Liver (tissue), 9 donors: Measurements from ENCODE around the gene SUPT6H. TPM values are rescaled to one million over a fixed set of nuclear protein-coding genes. Genes with fewer than 3 reads are reported as not detected.

ENCODE experiments used
- DNase-seq: peaks from one replicate; pipeline ENCODE4 v3.0.0-alpha.2; 2017; ENCODE audit warnings: low spot score
- H3K27ac ChIP-seq, 2 donors: one replicate each; pipeline ENCODE4 v1.7.0; 2013; ENCODE audit warnings: inconsistent platforms in 2 of 2, low read length in 2 of 2, control low read depth in 1 of 2, low read depth in 1 of 2, mild to moderate bottlenecking in 1 of 2
- H3K27me3 ChIP-seq, 4 donors: one replicate each; pipeline versions ENCODE4 v1.6.1 to v1.7.0; 2013; ENCODE audit warnings: low read length in 3 of 4, inconsistent platforms in 1 of 4, mild to moderate bottlenecking in 1 of 4, moderate library complexity in 1 of 4; ENCODE audit not compliant: control insufficient read depth in 4 of 4, insufficient read depth in 4 of 4
- H3K36me3 ChIP-seq, 4 donors: one replicate each; pipeline versions ENCODE4 v1.6.1 to v1.7.0; 2013; ENCODE audit warnings: low read length in 3 of 4, mild to moderate bottlenecking in 3 of 4, low read depth in 1 of 4, moderate library complexity in 1 of 4; ENCODE audit not compliant: control insufficient read depth in 4 of 4, insufficient read depth in 3 of 4
- H3K4me1 ChIP-seq, 4 donors: one replicate each; pipeline versions ENCODE4 v1.6.1 to v1.7.0; 2013; ENCODE audit warnings: low read length in 3 of 4, mild to moderate bottlenecking in 3 of 4, moderate library complexity in 1 of 4; ENCODE audit not compliant: control insufficient read depth in 4 of 4, insufficient read depth in 4 of 4
- H3K4me3 ChIP-seq, 3 donors: one replicate each; pipeline versions ENCODE4 v1.6.1 to v1.7.0; 2013; ENCODE audit warnings: low read length in 3 of 3, control low read depth in 1 of 3, low read depth in 1 of 3, mild to moderate bottlenecking in 1 of 3
- H3K9ac ChIP-seq, 2 donors: one replicate each; pipeline ENCODE4 v1.7.0; 2013; ENCODE audit warnings: low read length in 2 of 2, mild to moderate bottlenecking in 2 of 2, moderate library complexity in 2 of 2, control low read depth in 1 of 2, low read depth in 1 of 2
- H3K9me3 ChIP-seq, 4 donors: one replicate each; pipeline versions ENCODE4 v1.6.1 to v1.7.0; 2013; ENCODE audit warnings: low read length in 3 of 4; ENCODE audit not compliant: control insufficient read depth in 4 of 4
- CTCF ChIP-seq: fragments of 150-350 bp; IDR thresholded peaks from 2 replicates; pipeline ENCODE4 v1.5.1; 2017; ENCODE audit warnings: improper control_type of control experiment, low read depth, low read length; ENCODE audit not compliant: missing input control
- EGR1 ChIP-seq, 2 donors: IDR thresholded peaks; 2 replicates each; pipeline ENCODE4 v1.6.1; 2016 to 2018; ENCODE audit warnings: antibody characterized with exemption in 2 of 2, low read depth in 2 of 2
- FOXA2 ChIP-seq: IDR thresholded peaks from 2 replicates; pipeline ENCODE4 v1.6.1; 2016; ENCODE audit warnings: antibody characterized with exemption
- GABPA ChIP-seq, 2 donors: IDR thresholded peaks in 1 of 2; conservative IDR thresholded peaks in 1 of 2; 2 replicates each; pipeline ENCODE4 v1.6.1; 2016; ENCODE audit warnings: antibody characterized with exemption in 2 of 2, mild to moderate bottlenecking in 1 of 2, moderate library complexity in 1 of 2
- HNF4A ChIP-seq, 2 donors: conservative IDR thresholded peaks; 2 replicates each; pipeline ENCODE4 v1.6.1; 2016; ENCODE audit warnings: antibody characterized with exemption in 2 of 2, mild to moderate bottlenecking in 2 of 2
- HNF4G ChIP-seq: IDR thresholded peaks from 2 replicates; pipeline ENCODE4 v1.6.1; 2016; ENCODE audit warnings: antibody characterized with exemption
- JUND ChIP-seq, 2 donors: IDR thresholded peaks; 2 replicates each; pipeline ENCODE4 v1.6.1; 2016; ENCODE audit warnings: antibody characterized with exemption in 2 of 2
- MAX ChIP-seq: IDR thresholded peaks from 2 replicates; pipeline ENCODE4 v1.6.1; 2016; ENCODE audit warnings: antibody characterized with exemption
- NR2F2 ChIP-seq: IDR thresholded peaks from 2 replicates; pipeline ENCODE4 v1.6.1; 2016; ENCODE audit warnings: antibody characterized with exemption
- RAD21 ChIP-seq, 2 donors: IDR thresholded peaks; 2 replicates each; pipeline ENCODE4 v1.6.1; 2016; ENCODE audit warnings: antibody characterized with exemption in 2 of 2, mild to moderate bottlenecking in 2 of 2
- RXRA ChIP-seq, 2 donors: IDR thresholded peaks; 2 replicates each; pipeline ENCODE4 v1.6.1; 2017 to 2018; ENCODE audit warnings: antibody characterized with exemption in 2 of 2, mild to moderate bottlenecking in 1 of 2
- SP1 ChIP-seq: IDR thresholded peaks from 2 replicates; pipeline ENCODE4 v1.6.1; 2018; ENCODE audit warnings: antibody characterized with exemption, mild to moderate bottlenecking
- TAF1 ChIP-seq: conservative IDR thresholded peaks from 2 replicates; pipeline ENCODE4 v1.6.1; 2016; ENCODE audit warnings: antibody characterized with exemption, mild to moderate bottlenecking
- WGBS: extraction: QIAGEN DNeasy Blood & Tissue Kit; methylation state at CpG from one replicate; pipeline ENCODE4 v1.1.7; 2013; 5-methylcytosine and 5-hydroxymethylcytosine counted together
- polyA plus RNA-seq, 2 donors: library from polyadenylated mRNA; stranded (reverse) in 1 of 2; unstranded in 1 of 2; fragments of 200-250 nt in 1 of 2; fragments of >200 nt in 1 of 2; fragmentation: Nextera tagmentation in 1 of 2; extraction: Ambion mirVana in 1 of 2; gene quantifications; one replicate each; pipeline versions ENCODE4 v1.2.1 to v1.2.3, GENCODE V29; 2013 to 2015
- total RNA-seq, 2 donors: library from RNA; depleted of rRNA; stranded (reverse); fragments of >200 nt; gene quantifications; one replicate each; pipeline ENCODE4 v1.2.3, GENCODE V29; 2014
- TF ChIP-seq, protein P1 (sequence below): IDR thresholded peaks from 2 replicates; pipeline ENCODE4 v1.6.1; 2016; ENCODE audit warnings: antibody characterized with exemption
- TF ChIP-seq, protein P2 (sequence below): IDR thresholded peaks from 2 replicates; pipeline ENCODE4 v1.6.1; 2016; ENCODE audit warnings: antibody characterized with exemption
- donor health status: healthy.
- donor health status: healthy.
- donor health status: healthy.
- donor health status: healthy.
- donor health status: healthy.

SUPT6H gene
- total and polyA plus RNA-seq, 4 donors: 10.6 to 59.1 (median 30.3) TPM

DNA sequence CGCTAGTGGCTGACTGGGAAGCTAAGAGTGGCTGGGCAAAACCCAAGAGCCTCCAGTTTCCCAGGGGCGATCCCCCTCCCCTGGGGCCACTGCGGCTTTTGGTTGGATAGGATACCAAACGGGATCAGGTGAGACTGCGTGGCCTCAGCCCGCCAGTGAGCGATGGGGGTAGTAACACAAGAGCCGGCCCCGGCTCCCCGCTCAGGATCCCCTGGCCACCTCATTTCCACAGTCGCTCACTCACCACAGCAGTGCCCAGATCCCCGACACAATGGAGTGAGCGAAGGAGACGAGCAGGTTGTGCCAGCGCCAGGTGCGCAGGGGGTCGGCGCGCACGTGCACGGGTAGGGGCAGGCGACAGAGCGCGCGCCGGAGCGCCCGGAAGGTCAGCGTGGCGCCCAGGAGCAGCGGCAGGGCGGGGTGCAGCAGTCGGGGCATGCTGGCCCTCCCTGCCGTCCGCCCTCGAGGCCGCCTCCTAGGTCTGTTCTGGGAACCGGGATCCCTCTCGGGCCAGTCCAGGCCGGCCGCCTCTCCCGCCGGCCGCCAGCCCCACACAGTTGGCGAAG lies 63.7 kb downstream of the SUPT6H start (continued):
- TF ChIP-seq, protein P1, sequence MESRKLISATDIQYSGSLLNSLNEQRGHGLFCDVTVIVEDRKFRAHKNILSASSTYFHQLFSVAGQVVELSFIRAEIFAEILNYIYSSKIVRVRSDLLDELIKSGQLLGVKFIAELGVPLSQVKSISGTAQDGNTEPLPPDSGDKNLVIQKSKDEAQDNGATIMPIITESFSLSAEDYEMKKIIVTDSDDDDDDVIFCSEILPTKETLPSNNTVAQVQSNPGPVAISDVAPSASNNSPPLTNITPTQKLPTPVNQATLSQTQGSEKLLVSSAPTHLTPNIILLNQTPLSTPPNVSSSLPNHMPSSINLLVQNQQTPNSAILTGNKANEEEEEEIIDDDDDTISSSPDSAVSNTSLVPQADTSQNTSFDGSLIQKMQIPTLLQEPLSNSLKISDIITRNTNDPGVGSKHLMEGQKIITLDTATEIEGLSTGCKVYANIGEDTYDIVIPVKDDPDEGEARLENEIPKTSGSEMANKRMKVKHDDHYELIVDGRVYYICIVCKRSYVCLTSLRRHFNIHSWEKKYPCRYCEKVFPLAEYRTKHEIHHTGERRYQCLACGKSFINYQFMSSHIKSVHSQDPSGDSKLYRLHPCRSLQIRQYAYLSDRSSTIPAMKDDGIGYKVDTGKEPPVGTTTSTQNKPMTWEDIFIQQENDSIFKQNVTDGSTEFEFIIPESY: no peak
- TF ChIP-seq TAF1 (no peak), FOXA2 (no peak), NR2F2 (no peak), RXRA (IDR thresholded peaks at IDR 0.05) (no peak), RAD21 (IDR thresholded peaks at IDR 0.05) (no peak)

DNA sequence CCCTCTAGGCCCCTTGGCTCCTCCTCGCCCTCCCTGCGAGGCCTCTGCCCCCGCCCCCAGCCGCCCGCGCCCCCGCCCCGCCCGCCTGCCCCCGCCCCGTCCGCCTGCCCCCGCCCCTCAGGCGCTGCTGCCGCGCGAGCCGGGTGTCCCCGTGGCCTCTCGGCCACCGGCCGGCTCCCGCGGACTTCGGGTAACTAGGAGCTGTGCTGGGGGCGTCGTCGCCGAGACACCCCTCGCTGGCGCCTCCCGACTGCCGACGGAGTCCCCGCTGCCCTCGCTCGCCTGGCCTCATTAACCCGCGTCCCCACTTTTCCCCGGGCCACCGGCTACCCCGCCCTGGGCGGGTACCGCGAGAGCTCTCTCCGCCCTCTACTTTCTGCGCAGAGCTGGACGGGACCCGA lies 64.2 kb downstream of the SUPT6H start, which contains the start of gene TLCD1:
TSS of gene TLCD1 (minus strand) at position 8 of the 401 bp plus-strand sequence. CDS start 136 bp downstream, outside the sequence.
- Histone ChIP-seq H3K36me3 (peaks cover 10 to 28% (median 22%) of the 10 kb centered on the region in 4 donors), H3K9me3 (no peaks in the 10 kb centered on the region), H3K27ac (peak within 1 kb of the TSS; percentile 97 to 99), H3K4me1 (peaks cover 2 to 36% (median 24%) of the 10 kb centered on the region in 4 donors), H3K4me3 (peak within 1 kb of the TSS; percentile 56 to 66 (median 60)), H3K27me3 (no peaks in the 10 kb centered on the region), H3K9ac (peak within 1 kb of the TSS in 1 of 2 donors; percentile 51)
- peak; percentile 84 for DNase-seq
- under 1% methylated on average over 49 of the region's 49 CpGs for WGBS
- peak; percentile 6 for TF ChIP-seq NR2F2
- TF ChIP-seq, protein P2, sequence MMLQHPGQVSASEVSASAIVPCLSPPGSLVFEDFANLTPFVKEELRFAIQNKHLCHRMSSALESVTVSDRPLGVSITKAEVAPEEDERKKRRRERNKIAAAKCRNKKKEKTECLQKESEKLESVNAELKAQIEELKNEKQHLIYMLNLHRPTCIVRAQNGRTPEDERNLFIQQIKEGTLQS: no peak
- TF ChIP-seq RAD21 (IDR thresholded peaks at IDR 0.05): no peak
- no peak for TF ChIP-seq MAX
- TF ChIP-seq, protein P1: peak; percentile 66

- peaks cover 0 to 32% (median 19%) of the 10 kb centered on the region in 4 donors for H3K4me1 ChIP-seq
- TF ChIP-seq HNF4G (no peak), RXRA (IDR thresholded peaks at IDR 0.05) (peak in 1 of 2 donors; percentile 4), CTCF (peak; percentile 99), EGR1 (IDR thresholded peaks at IDR 0.05; ENCODE audit: low read depth in 2 of 2) (peak in 1 of 2 donors; percentile 9), GABPA (IDR thresholded peaks at IDR 0.05 in 1 of 2, conservative IDR thresholded peaks at IDR 0.05 in 1 of 2) (peak in 1 of 2 donors; percentile 33), NR2F2 (peak; percentile 8), RAD21 (IDR thresholded peaks at IDR 0.05) (peak; percentile 98 to 99), HNF4A (conservative IDR thresholded peaks at IDR 0.05) (peak; percentile 28 to 32), MAX (peak; percentile 70), TAF1 (no peak), SP1 (no peak), JUND (IDR thresholded peaks at IDR 0.05) (no peak)
- TF ChIP-seq, protein P1: peak; percentile 4
- peaks cover 10 to 24% (median 21%) of the 10 kb centered on the region in 4 donors for H3K36me3 ChIP-seq
- no peaks in the 10 kb centered on the region for H3K9me3 ChIP-seq
- WGBS: under 1% methylated on average over 57 of the region's 57 CpGs
- peak overlapping the region; percentile 56 to 66 (median 56) for H3K4me3 ChIP-seq
- peak overlapping the region; percentile 43 to 48 for H3K9ac ChIP-seq
- peak; percentile 95 for DNase-seq
- H3K27ac ChIP-seq: peak overlapping the region; percentile 97 to 99
- no peaks in the 10 kb centered on the region for H3K27me3 ChIP-seq
Measured at GRCh38 chr17:28726627-28727491, 64.9 kb downstream of the SUPT6H start.
